GM18870 (cell line): ENCODE data around the gene GPR63.

Experiments used
- ATAC-seq: cut with Tn5 transposase; IDR thresholded peaks from one replicate; pipeline ENCODE4 v1.9.1; 2021; ENCODE audit warnings: moderate library complexity; ENCODE audit not compliant: unreplicated experiment

The GPR63 gene, protein sequence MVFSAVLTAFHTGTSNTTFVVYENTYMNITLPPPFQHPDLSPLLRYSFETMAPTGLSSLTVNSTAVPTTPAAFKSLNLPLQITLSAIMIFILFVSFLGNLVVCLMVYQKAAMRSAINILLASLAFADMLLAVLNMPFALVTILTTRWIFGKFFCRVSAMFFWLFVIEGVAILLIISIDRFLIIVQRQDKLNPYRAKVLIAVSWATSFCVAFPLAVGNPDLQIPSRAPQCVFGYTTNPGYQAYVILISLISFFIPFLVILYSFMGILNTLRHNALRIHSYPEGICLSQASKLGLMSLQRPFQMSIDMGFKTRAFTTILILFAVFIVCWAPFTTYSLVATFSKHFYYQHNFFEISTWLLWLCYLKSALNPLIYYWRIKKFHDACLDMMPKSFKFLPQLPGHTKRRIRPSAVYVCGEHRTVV

GRCh38 chr6:96837081-96837971, at the start of gene GPR63:
Gene GPR63 (minus strand): TSS chr6:96837477. CDS start chr6:96799731, 37,746 bp downstream.
- peak; percentile 85 for ATAC-seq

DNA sequence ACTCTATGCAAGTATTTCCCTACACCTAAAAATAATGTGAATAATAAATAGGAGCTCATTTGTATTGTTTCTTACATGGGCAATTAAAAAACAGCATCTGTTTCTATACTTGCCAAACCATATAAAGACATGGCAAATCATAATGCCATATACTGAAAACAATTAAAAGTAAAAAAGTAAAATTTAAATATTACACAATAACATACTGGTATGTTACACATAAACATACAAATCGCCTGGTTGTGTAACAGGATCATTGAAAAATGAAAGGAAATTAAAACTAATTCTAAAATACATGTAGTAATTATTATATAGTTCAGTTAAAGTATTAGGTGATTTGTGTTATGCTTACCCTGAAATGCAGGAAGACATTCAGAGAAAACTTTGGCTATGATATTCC, 49.2 kb upstream of the GPR63 start:
- ATAC-seq, result no peak

GRCh38 chr6:96885187-96885631, 47.9 kb upstream of the GPR63 start:
- peak; percentile 95 for ATAC-seq

- no peak for ATAC-seq
These were observed 40.9 kb upstream of the GPR63 start for GRCh38 chr6:96878143-96878542.

GRCh38 chr6:96876886-96877545, 39.7 kb upstream of the GPR63 start:
- ATAC-seq, result no peak

GRCh38 chr6:96872976-96873375, 35.7 kb upstream of the GPR63 start:
- ATAC-seq, result no peak

DNA sequence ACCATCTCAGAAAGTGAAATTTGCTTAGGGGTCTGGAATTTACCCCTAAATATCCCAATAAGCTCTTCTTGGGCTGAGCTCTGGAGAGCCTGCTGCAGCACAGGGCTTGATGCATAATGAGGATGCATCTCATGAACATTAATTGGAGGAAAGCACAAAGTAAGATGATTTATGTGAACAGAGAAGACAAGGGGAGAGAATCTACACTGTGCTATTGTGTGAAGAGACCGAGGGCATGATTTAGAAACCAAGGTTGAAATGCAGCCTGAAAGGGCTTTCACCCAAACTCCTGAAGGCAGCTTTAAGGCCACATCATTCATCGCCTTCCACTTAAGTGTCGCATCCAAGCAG, 27.8 kb upstream of the GPR63 start:
- ATAC-seq, result no peak

- no peak for ATAC-seq
These were observed 27.2 kb upstream of the GPR63 start for GRCh38 chr6:96864216-96865054.

GRCh38 chr6:96862560-96862959, 25.3 kb upstream of the GPR63 start:
- ATAC-seq, result no peak

- no peak for ATAC-seq
These were observed 24.3 kb upstream of the GPR63 start for GRCh38 chr6:96861588-96861987.

GRCh38 chr6:96856856-96857255, 19.6 kb upstream of the GPR63 start:
- no peak for ATAC-seq

DNA sequence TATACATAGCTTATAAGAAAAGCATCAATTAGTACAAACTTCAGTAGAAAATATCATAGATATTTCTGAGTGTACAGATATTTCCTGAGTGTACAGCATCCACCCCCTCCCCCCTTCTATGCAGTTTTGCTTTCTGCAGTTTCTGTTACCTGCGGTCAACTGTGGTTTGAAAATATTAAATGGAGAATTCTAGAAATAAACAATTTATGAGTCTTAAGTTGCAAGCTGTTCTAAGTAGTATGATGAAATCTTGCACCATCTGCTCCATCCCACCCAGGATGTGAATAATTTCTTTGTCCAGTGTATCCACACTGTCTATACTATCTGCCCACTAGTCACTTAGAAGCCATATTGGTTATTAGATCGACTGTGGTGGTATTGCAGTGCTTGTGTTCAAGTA, 15.8 kb upstream of the GPR63 start:
- no peak for ATAC-seq

DNA sequence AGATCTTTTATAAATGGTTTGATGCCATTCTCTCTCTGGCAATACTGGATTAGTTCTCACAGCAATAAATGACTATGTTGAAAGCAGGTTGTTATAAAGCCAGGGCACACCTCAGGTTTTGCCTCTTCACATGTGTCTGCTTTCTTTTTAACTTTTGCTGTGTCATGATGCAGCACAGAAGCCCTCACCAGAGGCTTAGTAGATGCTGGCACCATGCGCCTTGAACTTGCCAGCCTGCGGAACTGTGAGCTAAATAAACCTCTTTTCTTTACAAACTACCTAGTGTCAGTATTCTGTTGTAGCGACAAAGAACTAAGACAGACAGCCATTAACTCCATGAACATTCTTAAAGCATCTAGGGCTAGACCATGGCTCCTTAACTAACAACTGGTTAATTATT, 15.3 kb upstream of the GPR63 start:
- ATAC-seq, result no peak

DNA sequence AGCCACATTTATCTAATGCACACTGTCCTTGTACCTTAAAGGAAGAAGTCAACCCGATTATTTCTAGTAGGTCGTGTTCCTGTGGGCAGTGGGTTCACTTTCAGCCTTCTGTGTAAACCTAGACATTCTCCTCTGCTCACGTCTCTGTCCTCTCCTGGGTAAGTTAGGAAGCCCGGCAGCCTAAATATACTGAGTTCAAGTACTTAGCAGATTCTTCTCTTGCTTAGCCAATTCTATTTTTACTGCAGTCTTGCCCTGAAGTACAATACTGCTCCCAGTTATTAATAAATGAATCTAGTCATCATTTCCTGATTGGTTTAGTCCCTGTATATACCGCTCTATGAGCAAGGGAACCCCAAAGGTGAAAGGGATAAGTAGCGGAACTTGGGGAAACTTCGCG, 14.6 kb upstream of the GPR63 start:
- no peak for ATAC-seq

DNA sequence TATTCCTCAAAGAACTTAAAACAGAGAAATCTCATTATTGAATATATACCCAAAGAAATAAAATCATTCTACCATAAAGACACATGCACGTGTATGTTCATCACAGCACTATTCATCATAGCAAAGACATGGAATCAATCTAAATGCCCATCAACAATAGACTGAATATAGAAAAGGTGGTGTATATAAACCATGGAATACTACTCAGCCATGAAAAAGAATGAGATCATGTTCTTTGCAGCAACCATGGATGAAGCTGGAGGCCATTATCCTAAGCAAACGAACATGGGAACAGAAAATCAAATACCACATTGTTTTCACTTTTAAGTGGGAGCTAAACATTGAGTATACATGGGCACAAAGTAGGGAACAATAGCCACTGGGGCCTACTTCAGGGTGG, 12.3 kb upstream of the GPR63 start:
- no peak for ATAC-seq

DNA sequence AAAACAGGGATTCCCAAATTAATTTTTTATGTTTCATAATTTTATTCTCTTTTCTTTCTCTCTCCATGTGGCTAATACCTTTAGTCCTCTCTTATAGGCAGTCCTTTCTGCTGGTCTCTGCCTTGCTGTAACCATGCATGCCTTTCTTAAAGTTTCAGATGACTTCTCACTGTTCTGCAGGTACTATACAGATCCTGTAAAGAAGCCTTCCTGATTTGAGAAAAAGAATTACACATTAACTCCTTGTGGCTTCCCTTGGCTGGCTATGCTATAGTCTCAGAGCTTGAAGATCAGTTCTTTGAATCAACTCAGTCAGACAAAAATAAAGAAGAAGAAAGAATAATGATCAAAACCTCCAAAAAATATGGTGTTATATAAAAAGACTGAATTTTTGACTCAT, 7.3 kb upstream of the GPR63 start:
- ATAC-seq, result peak; percentile 80

GRCh38 chr6:96841345-96841744, 4.1 kb upstream of the GPR63 start:
- no peak for ATAC-seq

- peak; percentile 12 for ATAC-seq
These were observed 621 bp downstream of the GPR63 start for GRCh38 chr6:96836631-96837080.

GRCh38 chr6:96834070-96834469, 3.2 kb downstream of the GPR63 start:
- no peak for ATAC-seq

GRCh38 chr6:96832780-96833179, 4.5 kb downstream of the GPR63 start:
- ATAC-seq, result no peak
